GM19035 (cell line): Measurements from ENCODE around the gene CARS1.

ENCODE experiments used
- ATAC-seq: cut with Tn5 transposase; IDR thresholded peaks from one replicate; pipeline ENCODE4 v1.9.1; 2021; ENCODE audit not compliant: unreplicated experiment

CARS1 gene

DNA sequence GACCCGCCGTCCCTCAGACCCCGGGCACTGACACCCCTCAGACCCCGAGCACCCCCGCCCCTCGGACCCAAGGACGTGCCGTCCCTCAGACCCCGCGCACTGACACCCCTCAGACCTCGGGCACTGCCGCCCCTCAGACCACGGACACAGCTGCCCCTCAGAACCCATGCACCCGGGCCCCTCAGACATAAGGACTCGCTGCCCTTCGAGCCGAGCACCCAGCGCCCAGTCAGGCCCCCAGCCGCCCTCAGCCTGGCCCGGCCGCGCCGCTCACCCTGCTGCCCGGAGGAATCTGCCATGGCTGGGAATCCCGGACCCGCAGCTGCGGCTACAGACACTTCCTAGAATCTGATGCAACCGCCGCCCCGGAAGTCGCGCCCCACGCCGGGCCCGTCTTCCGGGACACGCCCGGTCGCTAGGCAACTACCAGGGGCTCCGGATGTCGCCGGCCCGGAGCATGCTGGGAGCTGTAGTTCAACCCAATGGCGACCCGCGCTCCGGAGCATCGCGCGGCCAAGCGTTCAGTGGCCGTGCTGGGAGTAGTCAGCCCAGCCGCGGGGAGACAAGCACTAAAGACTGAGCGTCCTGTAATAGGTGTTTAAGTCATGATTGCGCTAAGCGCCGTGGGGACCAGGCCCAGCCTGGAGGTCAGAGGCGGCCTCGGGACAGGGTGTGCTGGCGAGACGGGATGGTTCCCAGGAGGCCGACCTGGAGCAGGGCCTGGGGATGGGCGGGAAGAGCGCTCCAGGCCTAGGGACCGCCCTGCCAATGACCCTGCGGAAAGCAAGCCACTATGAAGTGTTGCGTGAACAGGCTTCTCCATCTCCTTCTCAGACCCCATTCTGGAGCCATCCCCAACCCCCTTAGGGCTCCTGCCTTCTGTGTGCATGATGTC, at the start of gene CARS1:
CARS1 (minus strand) TSS at position 355 of the 895 bp plus-strand sequence; CDS start at position 299, 56 bp downstream.
- ATAC-seq: peak; percentile 95

DNA sequence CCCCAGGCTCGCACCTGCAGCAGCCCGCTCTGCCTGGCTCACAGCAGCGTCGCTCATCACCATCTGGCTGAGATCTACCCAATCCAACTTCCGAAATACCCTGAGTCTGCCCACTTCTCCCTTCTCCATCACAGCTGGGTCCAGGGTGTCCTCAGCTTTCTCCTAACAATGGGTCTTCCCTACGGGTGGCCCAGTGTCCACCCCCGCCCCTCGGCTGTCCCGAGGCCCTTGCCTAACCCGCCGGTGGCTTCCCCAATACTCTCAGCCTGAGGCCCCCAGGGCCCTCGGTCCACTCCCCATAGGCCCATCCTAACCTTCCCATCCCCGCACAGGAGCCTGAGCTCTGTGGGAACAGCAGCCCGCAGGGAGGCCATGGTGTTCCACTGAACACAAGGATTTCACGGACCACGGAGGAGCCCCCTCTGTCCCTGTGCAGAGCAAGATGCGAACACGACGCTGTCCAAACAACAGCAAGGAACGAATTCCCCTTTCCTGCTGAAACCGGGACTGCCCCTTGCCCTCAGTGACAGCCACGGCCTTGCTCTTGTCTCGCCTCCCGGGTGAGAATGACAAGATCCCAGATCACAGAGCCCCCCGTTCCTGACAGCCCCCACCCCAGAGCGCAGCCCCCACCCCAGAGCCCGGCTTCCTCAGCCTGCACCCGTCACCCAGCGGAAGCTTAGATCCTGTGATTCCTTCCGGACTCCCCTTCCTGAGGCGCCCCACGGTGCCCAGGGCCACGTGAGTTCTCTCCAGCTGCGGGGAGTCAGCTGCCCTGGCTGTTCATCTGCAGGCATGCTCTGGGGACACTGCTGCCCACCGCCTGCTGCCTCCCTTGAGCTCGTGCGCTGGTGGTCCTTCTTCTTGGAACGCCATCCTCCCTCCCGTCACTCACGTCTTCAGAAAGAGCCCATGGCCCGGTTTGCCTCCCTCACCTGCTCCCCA, 48.8 kb upstream of the CARS1 start:
- ATAC-seq: no peak

DNA sequence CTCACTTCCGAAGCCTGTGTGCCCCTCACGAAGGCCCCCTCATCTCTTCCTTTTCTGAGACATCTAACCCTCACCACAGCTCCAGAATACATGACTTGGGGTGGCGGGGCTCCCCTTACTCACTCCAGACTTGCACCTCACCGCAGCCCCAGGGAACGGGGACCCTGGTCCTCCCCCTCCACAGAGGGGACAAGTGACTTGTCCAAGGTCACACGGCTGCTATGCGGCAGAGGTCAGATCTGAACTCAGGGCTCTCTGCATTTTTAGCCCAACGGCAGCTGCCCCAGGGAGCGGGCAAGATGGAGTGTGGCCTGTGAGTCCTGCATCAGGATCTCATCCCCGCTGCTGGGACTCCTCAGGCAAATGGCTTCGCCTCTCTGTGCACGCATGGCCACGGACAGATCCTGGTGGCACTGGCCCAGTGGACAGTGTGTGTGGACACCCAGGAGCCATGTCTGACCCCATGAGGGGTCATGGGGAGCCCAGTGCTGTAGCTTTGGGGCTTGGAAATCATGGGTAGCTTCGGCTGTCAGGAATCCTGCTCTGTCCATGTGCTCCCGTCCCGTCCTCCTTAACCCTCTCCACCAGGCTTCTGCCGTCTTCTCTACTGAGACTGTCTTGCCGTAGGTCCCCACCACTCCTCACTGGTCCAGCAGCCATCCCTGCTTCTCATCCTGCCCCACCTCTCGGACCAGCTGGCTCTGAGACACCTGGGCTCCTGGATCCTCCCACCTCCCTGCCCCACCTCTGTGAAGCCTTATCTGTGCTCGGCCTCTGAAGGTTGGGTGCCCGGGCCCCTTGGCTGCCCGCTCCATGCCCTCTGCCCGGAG, 48.0 kb upstream of the CARS1 start:
- ATAC-seq: no peak

DNA sequence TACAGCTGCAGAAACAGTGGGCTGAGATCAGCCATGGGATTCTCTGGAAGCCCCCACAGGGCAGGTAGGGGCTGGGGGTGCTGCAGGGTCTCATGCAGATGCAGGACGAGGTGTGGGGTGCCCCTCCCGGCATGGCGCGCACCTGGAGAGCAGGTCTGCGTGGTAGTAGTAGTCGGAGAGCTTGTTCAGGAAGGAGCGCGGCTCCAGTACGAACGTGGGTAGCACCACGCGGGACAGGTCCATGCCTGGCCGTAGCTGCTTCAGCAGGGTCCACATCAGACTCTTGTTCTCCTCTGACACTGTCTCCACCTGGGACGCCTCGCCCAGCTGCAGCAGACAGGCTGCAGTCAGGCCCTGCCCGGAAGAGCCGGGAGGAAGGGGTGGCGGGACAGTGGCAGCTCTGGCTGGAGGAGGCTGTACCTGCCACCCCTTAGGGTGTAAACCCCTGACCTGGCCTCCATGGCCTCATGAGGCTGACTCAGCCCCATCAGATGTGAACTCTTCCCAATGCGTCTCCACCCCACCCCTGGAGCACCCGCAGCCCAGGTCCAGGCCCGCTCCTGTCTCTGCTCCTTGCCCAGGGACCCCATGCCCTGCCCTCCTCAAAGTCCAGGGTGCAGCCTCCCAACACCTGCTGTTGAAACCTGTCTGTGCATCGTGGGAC, 47.0 kb upstream of the CARS1 start:
- ATAC-seq: no peak

DNA sequence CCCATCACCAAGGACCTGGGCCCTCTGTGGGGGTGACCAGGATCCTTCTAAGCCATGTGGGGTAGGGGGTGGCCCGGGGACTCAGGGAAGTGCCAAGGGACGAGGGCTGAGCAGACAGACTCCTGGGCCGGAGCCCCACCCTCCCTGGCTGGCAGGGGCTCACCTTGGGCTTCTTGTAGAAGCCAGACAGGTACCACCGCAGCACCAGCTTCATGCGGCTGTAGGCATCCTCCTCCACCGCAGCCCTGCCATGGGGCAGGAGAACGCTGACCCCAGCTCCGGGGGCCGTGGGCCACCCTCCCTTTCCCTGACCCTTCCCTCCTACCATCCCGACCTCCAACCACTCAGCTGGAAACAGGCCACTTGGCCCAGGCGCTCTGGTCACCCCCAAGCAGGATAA, 45.9 kb upstream of the CARS1 start:
- no peak for ATAC-seq

DNA sequence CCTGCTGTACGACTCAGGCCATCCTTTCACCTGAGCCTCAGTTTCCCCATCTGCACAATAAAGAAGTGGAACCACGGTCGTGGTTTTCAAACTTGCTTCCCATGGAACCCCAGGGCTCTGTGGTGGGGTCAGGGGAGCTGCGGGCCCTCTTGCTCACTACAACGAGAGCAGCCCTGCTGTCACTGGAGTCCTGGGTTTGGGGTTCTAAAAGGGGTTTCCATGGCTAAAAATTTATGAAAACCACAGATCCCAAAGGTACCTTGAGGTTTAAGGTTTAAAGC, 45.4 kb upstream of the CARS1 start:
- ATAC-seq: no peak

DNA sequence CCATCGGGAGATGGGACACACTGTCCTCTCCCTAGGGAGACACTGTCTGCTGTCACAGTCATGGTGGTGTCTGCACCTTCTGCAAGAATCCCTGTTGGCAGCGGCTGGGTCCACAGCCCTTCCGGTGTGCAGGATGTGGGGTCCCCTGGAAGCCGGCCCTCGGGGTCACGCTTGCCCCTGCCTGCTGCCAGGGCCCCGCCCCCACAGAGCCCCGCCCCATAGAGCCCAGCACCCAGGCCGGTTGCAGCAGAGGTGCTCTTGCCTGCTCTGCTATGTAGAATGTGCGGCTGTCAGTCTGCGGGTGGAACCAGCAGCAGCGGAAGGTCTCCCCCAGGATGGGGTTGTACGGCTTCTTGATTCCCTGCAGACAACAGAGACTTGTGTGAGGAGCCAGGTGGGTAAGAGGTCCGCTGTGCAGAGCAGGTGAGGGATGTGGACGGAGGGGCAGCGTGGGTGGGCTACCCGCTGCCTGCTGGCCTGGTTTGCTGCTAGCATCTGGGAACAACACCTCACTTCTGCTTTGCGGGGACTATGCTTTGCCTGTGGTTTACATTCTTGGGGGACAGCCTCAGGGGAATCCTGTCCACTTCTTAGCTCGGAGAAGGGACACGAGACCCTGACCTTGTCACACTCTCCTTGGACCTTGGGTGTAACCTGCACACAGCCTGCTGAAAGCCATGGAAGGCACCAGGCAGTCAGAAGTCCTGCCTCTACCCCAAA, 44.9 kb upstream of the CARS1 start:
- ATAC-seq: no peak

DNA sequence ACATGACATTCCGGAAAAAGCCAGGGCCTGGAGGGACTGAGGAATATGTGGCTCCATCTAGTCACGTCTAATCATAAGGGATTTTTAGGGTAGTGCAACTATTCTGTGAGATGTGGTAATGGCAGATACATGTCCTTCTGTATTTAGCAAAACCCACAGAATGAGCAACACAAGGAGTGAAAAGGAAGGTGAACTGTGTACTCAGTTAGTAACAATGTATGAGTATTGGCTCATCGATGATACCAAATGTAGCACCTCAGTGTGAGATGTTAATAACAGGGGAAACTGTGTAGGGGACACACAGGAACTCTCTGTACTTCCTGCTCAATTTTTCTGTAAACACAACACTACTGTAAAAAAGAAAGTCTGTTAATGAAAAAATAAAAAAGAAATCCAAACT, 42.0 kb upstream of the CARS1 start:
- no peak for ATAC-seq

DNA sequence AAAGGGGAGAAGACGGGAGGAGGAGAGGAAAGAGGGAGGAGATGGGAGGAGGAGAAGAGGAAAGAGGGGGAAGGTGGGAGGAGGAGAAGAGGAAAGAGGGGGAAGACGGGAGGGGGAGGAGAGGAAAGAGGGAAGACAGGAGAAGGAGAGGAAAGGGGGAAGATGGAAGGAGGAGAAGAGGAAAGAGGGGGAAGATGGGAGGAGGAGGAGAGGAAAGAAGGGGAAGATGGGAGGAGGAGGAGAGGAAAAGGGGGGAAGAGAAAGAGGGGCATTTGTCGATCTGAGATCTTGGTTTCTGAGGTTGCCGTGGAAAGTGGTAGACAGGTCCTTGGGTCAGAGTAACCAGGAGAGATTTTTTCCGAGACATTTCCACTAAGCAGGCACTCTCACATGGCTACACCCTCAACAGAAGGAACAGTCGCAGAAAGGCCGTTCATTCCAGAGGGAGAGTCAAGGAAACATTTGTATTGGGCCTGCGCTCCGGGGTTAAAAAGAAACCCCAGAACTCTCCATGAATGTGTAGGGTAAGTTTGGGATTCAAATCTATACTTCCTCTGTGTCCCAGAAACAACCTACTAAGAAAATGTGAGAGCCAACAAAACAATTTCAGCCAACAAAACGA, 39.8 kb upstream of the CARS1 start:
- no peak for ATAC-seq

DNA sequence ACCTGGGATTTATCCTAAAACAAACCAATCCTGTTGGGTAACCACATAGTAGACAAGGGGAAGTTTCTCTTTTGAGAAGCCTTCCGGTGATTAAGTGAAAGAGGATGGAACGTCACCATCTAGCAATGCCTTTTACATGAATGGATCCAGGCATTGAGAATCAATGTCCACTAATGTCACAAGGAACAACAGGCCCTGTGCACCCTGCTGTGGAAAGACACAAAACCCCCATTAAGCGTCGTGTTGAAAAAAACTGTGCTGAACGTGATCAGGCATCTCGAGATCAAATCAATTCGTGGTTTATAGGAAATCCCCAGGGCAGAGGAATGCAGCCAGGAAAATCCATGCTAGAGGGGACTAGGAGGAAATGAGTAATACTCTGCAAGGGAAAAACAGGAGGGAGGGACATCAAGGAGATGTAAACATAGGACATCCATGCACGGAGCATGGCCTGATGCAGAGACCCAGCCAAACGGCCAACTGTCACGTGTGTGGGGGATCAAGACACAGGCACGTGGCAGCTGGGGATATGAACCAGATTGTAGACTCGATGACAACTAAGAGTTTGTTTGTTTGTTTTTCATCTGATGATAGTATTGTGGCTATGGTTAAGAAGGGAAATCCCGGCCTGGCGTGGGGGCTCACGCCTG, 38.6 kb upstream of the CARS1 start:
- ATAC-seq: no peak

DNA sequence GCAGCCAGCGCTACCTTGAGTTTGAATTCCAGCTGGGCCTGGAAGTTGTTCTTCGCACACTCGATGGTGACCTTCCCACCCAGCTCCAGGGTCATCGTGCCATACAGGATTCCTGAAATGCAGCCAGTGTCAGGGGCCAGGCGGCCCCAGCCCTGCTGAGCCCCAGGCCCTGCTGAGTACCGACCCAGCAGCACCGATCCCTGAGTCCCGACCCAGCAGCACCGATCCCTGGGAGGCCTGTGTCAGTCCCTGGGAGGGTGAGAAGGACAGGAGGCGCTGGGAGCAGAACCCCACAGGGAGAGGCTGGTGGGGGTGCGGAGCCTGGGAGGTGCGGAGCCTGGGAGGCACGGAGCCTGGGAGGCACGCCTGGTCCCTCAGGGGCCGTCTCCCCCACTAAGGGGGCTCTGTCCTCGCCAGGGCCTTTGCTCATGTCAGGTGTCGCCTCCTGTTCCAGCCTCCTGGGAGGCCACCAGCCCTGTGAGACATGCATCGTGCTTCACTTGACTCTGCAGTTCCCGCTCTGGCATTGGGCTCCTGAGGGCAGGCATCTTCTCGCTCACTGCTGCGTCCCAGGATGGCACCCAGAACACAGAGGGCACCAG, 37.1 kb upstream of the CARS1 start:
- ATAC-seq: no peak

DNA sequence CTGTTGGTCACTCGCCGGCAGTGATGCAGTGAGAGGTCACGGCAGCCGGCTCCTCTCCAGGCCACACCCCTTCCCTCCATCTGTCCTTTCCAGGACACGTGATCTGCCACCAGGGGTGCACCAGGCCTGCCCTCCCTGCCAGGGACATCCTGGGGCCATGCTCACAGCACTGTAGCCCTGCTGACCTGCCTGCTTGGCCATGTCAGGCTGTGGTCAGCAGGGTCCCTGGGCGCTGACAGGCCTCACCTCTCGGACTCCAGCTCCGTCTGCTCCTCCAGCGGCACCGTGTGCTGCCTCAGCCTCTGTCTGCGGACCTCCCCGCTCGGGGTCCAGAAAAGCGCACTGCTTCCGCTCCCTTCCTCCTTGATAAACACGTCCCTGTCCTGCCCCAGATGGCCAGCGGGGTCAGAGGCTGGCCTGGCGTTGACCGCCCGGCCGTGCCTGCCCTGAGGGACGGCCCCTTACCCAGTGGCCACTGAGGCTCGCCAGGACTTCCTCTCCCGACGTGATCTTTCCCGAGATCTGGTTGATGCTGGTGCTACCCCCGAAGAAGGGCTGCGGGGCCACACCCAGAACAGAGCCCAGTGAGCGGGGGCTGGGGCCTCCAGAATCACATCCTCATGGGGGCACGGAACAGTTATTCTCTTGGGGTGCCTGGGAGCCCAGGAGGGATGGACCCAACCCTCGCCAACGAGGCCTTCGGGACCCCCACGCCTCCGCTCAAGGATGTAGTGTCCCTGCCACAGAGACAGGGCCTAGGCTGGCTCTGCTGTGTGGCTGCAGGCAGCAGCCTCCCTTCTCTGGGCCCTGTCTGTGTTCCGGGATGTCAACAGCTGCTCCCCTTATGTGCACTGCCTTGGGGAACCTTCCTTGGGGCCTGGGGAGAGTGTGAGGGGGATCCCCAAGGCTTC, 36.3 kb upstream of the CARS1 start:
- ATAC-seq: no peak

DNA sequence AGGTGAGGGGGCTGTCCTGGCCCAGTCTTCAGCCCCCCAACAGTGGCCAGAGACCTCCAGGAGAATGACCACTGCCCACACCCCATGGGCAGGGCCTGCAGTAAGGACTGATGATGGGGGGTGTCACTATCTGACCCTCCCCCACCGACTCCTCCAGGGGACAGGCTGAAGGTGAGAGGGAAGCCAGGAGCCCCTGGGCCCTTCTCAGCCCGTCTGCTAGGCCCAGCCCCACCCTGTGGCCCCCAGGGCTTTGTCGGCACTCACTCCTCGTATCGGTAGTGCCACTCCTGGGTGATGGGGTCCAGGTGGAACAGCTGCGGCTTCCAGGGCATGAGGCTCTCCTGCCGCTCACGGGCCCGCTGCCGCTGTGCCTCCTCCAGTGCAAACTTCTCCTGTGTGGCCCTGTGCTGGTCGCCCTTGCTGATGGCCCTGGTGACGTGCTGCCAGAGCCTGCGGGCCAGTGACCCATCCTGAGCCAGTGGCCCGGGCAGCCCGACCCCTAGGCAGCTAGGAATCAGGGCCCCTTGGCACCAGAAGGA, 35.4 kb upstream of the CARS1 start:
- ATAC-seq: no peak

DNA sequence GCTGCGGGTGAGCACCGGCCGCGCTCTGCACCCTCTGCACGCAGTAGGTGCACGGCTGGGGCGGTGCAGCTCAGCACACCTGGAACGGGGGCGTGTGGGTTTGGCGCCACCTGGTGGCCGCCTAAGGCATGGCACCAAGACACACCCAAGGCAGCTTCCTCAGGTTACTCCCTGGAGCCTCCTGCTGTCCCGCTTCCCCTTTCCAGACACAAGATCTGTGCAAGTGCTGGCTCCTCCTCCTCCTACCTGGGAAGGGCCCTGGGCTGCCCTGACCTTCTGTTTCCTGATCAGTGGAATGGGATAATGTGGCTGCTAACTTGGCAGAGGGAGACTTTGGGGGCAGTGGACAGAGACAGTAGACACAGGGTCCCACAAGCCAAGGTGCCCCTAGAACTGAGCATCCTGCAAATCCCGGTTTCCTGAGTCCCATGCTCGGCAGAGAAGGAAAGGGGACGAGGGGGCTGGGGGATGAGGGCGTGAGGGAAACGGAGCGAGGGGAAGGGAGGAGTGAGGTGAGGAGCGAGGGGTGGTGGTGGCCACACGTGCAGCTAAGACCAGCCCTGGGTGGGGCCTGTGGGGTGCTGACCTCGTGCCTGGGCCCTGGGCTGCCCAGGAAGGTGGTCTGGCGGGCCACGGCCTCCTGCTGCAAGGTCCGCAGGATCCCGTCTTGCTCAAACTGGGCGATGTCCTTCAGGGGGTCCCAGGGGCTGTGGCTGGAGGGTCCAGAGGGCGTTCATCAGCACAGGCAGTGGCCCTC, 34.8 kb upstream of the CARS1 start:
- peak; percentile 53 for ATAC-seq

DNA sequence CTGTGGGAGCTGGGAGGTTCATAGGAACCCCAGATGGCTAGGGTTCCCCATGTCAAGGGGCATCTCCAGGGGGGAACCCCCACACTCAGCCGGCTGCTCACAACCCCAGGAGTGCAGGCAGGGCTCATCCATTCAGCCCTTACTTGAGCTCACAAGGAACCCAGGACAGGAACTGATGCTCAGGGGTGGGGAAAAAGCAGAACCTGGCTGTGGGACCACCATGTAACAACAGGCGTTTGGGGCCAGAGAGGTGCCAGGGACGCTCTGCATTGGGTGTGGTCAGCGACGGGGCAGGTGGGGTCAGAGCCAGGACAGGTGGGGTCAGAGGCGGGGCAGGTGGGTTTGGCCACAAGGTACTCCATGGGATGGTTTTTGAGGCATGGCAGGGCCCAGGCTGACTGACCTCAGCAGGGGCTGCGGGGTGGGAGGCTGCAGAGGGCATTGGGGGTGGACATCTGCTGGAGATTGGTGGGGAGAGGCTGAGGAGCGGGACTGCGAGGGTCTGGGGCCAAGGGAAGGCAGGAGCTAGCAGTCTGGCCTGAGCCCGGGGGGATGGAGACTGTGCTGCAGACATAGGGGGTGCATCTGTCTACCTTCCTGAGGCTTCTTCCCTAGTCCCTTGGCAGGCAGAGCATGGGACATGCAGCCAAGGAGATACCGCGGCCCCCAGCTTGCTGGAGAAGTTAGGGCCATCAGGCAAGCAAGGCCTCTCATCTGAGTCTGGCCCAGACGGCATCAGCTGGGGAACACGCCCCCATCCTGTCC, 34.0 kb upstream of the CARS1 start:
- ATAC-seq: no peak
